GM12878 (cell line): ENCODE measurements around the gene HSPA4.

Source experiments
- CHD1 ChIP-seq: IDR thresholded peaks from 2 replicates; pipeline ENCODE4 v1.6.1; 2012; ENCODE audit warnings: low read depth, low read length, improper control_type of control experiment
- EP300 ChIP-seq, 2 experiments: fragments of 150-350 bp in 1 of 2; IDR thresholded peaks; 2 replicates each; pipeline ENCODE4 v1.6.1; 2011 to 2012; ENCODE audit warnings: low read depth in 2 of 2, low read length in 2 of 2, borderline replicate concordance in 1 of 2, improper control_type of control experiment in 1 of 2, inconsistent platforms in 1 of 2; ENCODE audit not compliant: control insufficient read depth in 1 of 2
- ZBED1 ChIP-seq: IDR thresholded peaks from 2 replicates; pipeline ENCODE4 v1.6.1; 2016; ENCODE audit warnings: borderline replicate concordance
- ZBTB4 ChIP-seq: fragments of 450-650 bp; formaldehyde crosslinking; IDR thresholded peaks from 2 replicates; pipeline ENCODE4 v1.4.0; 2022; ENCODE audit warnings: mild to moderate bottlenecking, moderate library complexity

DNA sequence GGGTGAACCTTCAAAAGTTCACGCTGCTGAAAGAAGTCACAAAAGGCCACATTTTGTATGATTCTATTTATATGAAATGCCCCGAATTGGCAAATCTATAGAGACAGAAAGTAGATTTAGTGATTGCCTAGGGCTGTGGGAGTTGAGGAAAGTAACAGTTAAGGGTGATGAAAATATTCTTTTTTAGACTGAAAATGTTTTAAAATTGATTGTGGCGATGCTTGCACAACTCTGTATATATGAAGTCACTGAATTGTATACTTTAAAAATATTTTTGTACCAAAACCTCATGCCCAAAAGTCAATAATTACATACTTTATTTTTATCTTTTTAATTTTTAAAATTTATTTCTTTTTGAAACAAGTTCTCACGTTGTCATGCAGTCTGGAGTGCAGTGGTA lies 30.3 kb downstream of the HSPA4 start:
- TF ChIP-seq ZBTB4 (CRISPR knock-in tag), result no peak
- no peak for TF ChIP-seq ZBED1
- TF ChIP-seq EP300 (IDR thresholded peaks at IDR 0.05; ENCODE audit: borderline replicate concordance in 1 of 2, control insufficient read depth in 1 of 2, low read depth in 2 of 2, low read length in 2 of 2), result no peak
- no peak for TF ChIP-seq CHD1
